ENCODE data around the gene HBZ. TPM values are rescaled to one million over a fixed set of nuclear protein-coding genes. Genes with fewer than 3 reads are reported as not detected.

Gene HBZ
- total RNA-seq, 2 experiments from 2014 or later: not detected

DNA sequence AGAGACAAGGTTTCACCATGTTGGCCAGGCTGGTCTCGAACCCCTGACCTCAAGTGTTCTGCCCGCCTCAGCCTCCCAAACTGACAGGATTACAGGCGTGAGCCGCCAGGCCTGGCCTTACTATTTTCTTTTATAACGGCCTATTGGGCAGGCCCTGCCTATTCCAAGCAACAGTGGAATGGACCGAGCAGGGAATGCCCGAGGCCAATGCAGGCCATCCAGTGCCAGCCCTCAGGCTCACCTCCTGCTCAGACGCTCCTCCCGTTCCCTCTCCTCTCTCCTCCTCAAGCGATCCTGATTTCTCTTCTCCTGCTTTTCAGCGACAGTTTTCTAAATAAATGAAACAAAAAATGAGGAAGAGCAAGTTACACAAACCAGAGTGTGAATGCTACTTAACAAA lies 40.2 kb downstream of the HBZ start:
- TF ChIP-seq, protein P1, sequence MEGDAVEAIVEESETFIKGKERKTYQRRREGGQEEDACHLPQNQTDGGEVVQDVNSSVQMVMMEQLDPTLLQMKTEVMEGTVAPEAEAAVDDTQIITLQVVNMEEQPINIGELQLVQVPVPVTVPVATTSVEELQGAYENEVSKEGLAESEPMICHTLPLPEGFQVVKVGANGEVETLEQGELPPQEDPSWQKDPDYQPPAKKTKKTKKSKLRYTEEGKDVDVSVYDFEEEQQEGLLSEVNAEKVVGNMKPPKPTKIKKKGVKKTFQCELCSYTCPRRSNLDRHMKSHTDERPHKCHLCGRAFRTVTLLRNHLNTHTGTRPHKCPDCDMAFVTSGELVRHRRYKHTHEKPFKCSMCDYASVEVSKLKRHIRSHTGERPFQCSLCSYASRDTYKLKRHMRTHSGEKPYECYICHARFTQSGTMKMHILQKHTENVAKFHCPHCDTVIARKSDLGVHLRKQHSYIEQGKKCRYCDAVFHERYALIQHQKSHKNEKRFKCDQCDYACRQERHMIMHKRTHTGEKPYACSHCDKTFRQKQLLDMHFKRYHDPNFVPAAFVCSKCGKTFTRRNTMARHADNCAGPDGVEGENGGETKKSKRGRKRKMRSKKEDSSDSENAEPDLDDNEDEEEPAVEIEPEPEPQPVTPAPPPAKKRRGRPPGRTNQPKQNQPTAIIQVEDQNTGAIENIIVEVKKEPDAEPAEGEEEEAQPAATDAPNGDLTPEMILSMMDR (conservative IDR thresholded peaks at IDR 0.05; ENCODE audit: low read length): no peak
- no peak for TF ChIP-seq EZH2phosphoT487 (IDR thresholded peaks at IDR 0.05; ENCODE audit: borderline replicate concordance, low read depth, low read length)
- intact Hi-C loops (cut with micrococcal nuclease; ENCODE audit: unreplicated experiment): no loop called here
- H3K4me1 ChIP-seq (ENCODE audit: insufficient read depth, low read length, poor library complexity, severe bottlenecking): no peaks in the 10 kb centered on the region
- DNase-seq (ENCODE audit: low spot score): no peak
- H3K9me2 ChIP-seq (ENCODE audit: insufficient read depth, low read length): no peaks in the 10 kb centered on the region
- no peak overlapping the region for H3K27ac ChIP-seq (ENCODE audit: low read depth, low read length, poor library complexity, severe bottlenecking)
- ChIA-PET POLR2A (interaction anchor here (0.7 kb wide), 1 partner anchor 178 kb away, joined by 3 read pairs; the partner anchor contains the start of gene MRPL28), CTCF (ENCODE audit: unreplicated experiment) (no interaction called here)
- H3K9me3 ChIP-seq (ENCODE audit: low read length): no peaks in the 10 kb centered on the region
- H3K36me3 ChIP-seq (ENCODE audit: insufficient read depth, low read length): peaks cover 100% of the 10 kb centered on the region
- no peak overlapping the region for H3K4me3 ChIP-seq (ENCODE audit: low read depth, low read length, poor library complexity, severe bottlenecking)
- no peak overlapping the region for H2AFZ ChIP-seq (ENCODE audit: low read length)
- no peaks in the 10 kb centered on the region for H4K20me1 ChIP-seq (ENCODE audit: insufficient read depth, low read length)
- no peaks in the 10 kb centered on the region for H3K79me2 ChIP-seq (ENCODE audit: insufficient read depth, low read depth, low read length)
- no peak overlapping the region for H3K4me2 ChIP-seq (ENCODE audit: low read length)
- no TSS peak for BruUV-seq (replicated peaks)

DNA sequence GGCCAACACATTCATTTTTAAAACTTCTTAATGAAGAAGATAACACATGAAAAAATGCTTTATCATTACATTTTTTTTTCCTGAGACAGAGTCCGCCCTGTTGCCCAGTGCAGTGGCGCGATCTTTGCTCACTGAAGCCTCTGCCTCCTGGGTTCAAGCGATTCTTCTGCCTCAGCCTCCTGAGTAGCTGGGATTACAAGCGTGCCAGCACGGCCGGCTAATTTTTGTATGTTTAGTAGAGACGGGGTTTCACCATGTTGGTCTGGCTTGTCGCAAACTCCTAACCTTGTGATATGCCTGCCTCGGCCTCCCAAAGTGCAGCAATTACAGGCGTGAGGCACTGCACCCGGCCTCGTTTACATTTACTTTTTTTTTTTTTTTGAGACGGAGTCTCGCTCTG lies 41.0 kb downstream of the HBZ start:
- CTCF ChIA-PET (ENCODE audit: unreplicated experiment): no interaction called here
- Histone ChIP-seq H2AFZ (ENCODE audit: low read length) (no peak overlapping the region), H3K36me3 (ENCODE audit: insufficient read depth, low read length) (peaks cover 99% of the 10 kb centered on the region), H3K4me3 (ENCODE audit: low read depth, low read length, poor library complexity, severe bottlenecking) (no peak overlapping the region), H3K27ac (ENCODE audit: low read depth, low read length, poor library complexity, severe bottlenecking) (no peak overlapping the region), H4K20me1 (ENCODE audit: insufficient read depth, low read length) (no peaks in the 10 kb centered on the region), H3K9me2 (ENCODE audit: insufficient read depth, low read length) (no peaks in the 10 kb centered on the region), H3K4me1 (ENCODE audit: insufficient read depth, low read length, poor library complexity, severe bottlenecking) (no peaks in the 10 kb centered on the region), H3K4me2 (ENCODE audit: low read length) (no peak overlapping the region), H3K9me3 (ENCODE audit: low read length) (no peaks in the 10 kb centered on the region), H3K79me2 (ENCODE audit: insufficient read depth, low read depth, low read length) (no peaks in the 10 kb centered on the region)
- POLR2A ChIA-PET: no interaction called here
- intact Hi-C loops (cut with micrococcal nuclease; ENCODE audit: unreplicated experiment): no loop called here
- no TSS peak for BruUV-seq (replicated peaks)
- no peak for DNase-seq (ENCODE audit: low spot score)
- no peak for TF ChIP-seq EZH2phosphoT487 (IDR thresholded peaks at IDR 0.05; ENCODE audit: borderline replicate concordance, low read depth, low read length)
- TF ChIP-seq, protein P1 (conservative IDR thresholded peaks at IDR 0.05; ENCODE audit: low read length): no peak

DNA sequence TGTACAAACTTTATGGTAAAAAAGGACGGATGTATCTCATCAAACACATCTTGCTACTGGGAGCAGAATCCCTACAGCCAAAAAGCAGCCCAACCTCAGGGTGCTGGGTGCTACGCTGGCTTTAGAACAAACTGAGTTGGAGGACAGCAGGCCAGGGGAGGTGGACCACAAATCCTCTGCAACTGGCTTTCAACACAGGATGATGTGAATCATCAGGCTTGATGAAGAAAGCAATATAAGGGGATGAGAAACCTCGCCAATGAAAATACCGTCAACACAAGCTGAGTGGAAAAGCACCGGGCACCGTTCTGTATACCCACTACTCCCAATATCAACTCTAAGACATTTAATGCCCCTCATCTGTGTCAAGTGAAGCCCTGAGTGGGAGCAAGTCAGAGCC lies 42.1 kb downstream of the HBZ start:
- Histone ChIP-seq H3K9me2 (ENCODE audit: insufficient read depth, low read length) (no peaks in the 10 kb centered on the region), H3K9me3 (ENCODE audit: low read length) (no peaks in the 10 kb centered on the region), H3K4me3 (ENCODE audit: low read depth, low read length, poor library complexity, severe bottlenecking) (no peak overlapping the region), H3K36me3 (ENCODE audit: insufficient read depth, low read length) (peaks cover 99% of the 10 kb centered on the region), H4K20me1 (ENCODE audit: insufficient read depth, low read length) (no peaks in the 10 kb centered on the region), H3K4me2 (ENCODE audit: low read length) (no peak overlapping the region), H3K4me1 (ENCODE audit: insufficient read depth, low read length, poor library complexity, severe bottlenecking) (no peaks in the 10 kb centered on the region), H2AFZ (ENCODE audit: low read length) (no peak overlapping the region), H3K79me2 (ENCODE audit: insufficient read depth, low read depth, low read length) (no peaks in the 10 kb centered on the region), H3K27ac (ENCODE audit: low read depth, low read length, poor library complexity, severe bottlenecking) (no peak overlapping the region)
- DNase-seq (ENCODE audit: low spot score): no peak
- intact Hi-C loops (cut with micrococcal nuclease; ENCODE audit: unreplicated experiment): no loop called here
- no TSS peak for BruUV-seq (replicated peaks)
- ChIA-PET CTCF (ENCODE audit: unreplicated experiment) (no interaction called here), POLR2A (interaction anchor here (0.6 kb wide), 1 partner anchor 9 kb away, joined by 3 read pairs; no protein-coding TSS in a partner anchor)
- TF ChIP-seq EZH2phosphoT487 (IDR thresholded peaks at IDR 0.05; ENCODE audit: borderline replicate concordance, low read depth, low read length): no peak
- TF ChIP-seq, protein P1 (conservative IDR thresholded peaks at IDR 0.05; ENCODE audit: low read length): no peak

All from OCI-LY7 (cell line).